Measurements from ENCODE around the gene TARS3.

DNA sequence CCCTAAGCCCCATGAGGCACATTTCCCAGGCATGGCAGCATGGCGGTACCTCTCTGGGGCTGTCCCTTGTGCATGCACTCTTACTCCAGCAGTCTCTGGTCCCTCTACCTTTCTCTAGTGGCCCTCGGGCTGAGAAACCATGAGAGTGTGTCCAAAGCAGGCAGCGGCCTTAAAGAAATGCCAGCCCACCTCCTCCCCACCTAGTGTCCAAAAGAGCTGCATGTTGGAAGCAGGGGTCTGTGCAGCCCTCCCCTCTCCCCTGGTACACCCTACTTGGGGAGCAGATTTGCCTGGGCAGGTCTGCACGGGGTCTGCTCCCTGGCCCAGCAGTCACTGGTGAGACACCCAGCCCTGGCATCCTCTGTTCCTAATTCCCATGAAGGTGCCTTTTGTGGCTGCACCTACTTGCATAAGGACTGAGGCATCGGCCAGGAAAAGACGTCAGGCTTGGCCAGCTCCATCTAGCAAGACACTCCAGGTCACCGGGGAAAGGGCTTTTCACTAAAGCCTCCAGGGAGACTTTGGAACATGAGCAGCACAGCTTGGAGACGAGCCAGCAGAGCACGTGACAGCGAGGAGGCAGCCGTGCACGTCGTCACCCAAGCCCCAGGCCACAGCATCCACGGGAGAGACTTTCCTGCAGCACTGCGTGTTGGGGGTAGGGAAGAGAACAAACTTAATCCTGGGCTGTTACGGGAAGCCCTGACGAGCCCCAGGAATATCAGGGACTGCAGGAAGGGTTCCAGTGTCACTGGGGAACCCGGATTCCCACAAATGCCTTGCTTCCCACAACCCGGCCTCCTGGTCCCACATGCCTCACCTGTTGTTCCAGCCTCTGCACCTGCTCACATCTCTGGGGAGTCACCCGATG is 110.9 kb downstream of the TARS3 start:
- TF ChIP-seq GABPB1 (CRISPR knock-in tag; IDR thresholded peaks at IDR 0.05) (no peak), TEAD4 (CRISPR knock-in tag; IDR thresholded peaks at IDR 0.05) (no peak), NFATC4 (CRISPR knock-in tag; IDR thresholded peaks at IDR 0.05) (no peak), SP1 (CRISPR knock-in tag; conservative IDR thresholded peaks at IDR 0.05) (no peak), FOXP1 (CRISPR knock-in tag; IDR thresholded peaks at IDR 0.05; ENCODE audit: borderline replicate concordance) (no peak), ZNF138 (CRISPR knock-in tag; conservative IDR thresholded peaks at IDR 0.05) (no peak), TP53 (CRISPR knock-in tag; IDR thresholded peaks at IDR 0.05) (no peak), NFYB (CRISPR knock-in tag; conservative IDR thresholded peaks at IDR 0.05; ENCODE audit: low read depth) (no peak), SMAD3 (CRISPR knock-in tag; IDR thresholded peaks at IDR 0.05; ENCODE audit: borderline replicate concordance) (no peak)
- TF ChIP-seq, protein P1, sequence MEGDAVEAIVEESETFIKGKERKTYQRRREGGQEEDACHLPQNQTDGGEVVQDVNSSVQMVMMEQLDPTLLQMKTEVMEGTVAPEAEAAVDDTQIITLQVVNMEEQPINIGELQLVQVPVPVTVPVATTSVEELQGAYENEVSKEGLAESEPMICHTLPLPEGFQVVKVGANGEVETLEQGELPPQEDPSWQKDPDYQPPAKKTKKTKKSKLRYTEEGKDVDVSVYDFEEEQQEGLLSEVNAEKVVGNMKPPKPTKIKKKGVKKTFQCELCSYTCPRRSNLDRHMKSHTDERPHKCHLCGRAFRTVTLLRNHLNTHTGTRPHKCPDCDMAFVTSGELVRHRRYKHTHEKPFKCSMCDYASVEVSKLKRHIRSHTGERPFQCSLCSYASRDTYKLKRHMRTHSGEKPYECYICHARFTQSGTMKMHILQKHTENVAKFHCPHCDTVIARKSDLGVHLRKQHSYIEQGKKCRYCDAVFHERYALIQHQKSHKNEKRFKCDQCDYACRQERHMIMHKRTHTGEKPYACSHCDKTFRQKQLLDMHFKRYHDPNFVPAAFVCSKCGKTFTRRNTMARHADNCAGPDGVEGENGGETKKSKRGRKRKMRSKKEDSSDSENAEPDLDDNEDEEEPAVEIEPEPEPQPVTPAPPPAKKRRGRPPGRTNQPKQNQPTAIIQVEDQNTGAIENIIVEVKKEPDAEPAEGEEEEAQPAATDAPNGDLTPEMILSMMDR (IDR thresholded peaks at IDR 0.05): no peak
